GM12892 (cell line): ENCODE data around the gene EIF4G1.

Experiments
- POLR2A ChIP-seq: IDR thresholded peaks from 2 replicates; pipeline ENCODE4 v1.6.1; 2011; ENCODE audit warnings: low read depth, low read length, control low read depth
- POLR2AphosphoS5 ChIP-seq: IDR thresholded peaks from 2 replicates; pipeline ENCODE4 v1.6.1; 2011; ENCODE audit warnings: low read depth, low read length, control low read depth

GRCh38 chr3:184353546-184353941, 39.1 kb downstream of the EIF4G1 start:
- no peak for TF ChIP-seq POLR2A
- TF ChIP-seq POLR2AphosphoS5 = no peak
